Natural killer cell (primary cell): ENCODE data around the gene OR2J1. TPM values are rescaled to one million over a fixed set of nuclear protein-coding genes. Genes with fewer than 3 reads are reported as not detected.
"Not testable (repeated sequence)": the region's sequence is repeated elsewhere in the genome, so short reads cannot be mapped to it uniquely, and the experiment has no call there.

Experiments used
- ATAC-seq, 3 donors: fragments of 150-1000 bp in 2 of 3; fragments of 200-7000 bp in 1 of 3; cut with Tn5 transposase; 1 replicate in 1 of 3; 2 replicates in 2 of 3; pipeline ENCODE4 v1.10.0; 2021; ENCODE audit warnings: mild to moderate bottlenecking in 2 of 3, moderate library complexity in 2 of 3
- DNase-seq, 2 donors: peaks; one replicate each; pipeline versions ENCODE4 v3.0.0 to v3.0.0-alpha.2; 2013 to 2021; ENCODE audit warnings: mixed read lengths in 1 of 2
- H3K27ac ChIP-seq: one replicate; pipeline ENCODE4 v1.5.1; 2013; ENCODE audit warnings: mild to moderate bottlenecking, low read length
- H3K27me3 ChIP-seq: one replicate; pipeline ENCODE4 v1.6.1; 2013; ENCODE audit warnings: low read length; ENCODE audit not compliant: control insufficient read depth, insufficient read depth
- H3K36me3 ChIP-seq: one replicate; pipeline ENCODE4 v1.6.1; 2013; ENCODE audit warnings: low read length; ENCODE audit not compliant: control insufficient read depth, insufficient read depth
- H3K4me1 ChIP-seq: one replicate; pipeline ENCODE4 v1.6.1; 2013; ENCODE audit warnings: low read length; ENCODE audit not compliant: control insufficient read depth, insufficient read depth
- H3K4me3 ChIP-seq: one replicate; pipeline ENCODE4 v1.5.1; 2013; ENCODE audit warnings: low read length
- H3K9me3 ChIP-seq: one replicate; pipeline ENCODE4 v1.6.1; 2013; ENCODE audit warnings: low read length; ENCODE audit not compliant: control insufficient read depth, insufficient read depth
- H3K27ac Mint-ChIP-seq, 2 donors: one replicate each; pipeline ENCODE4 v1.8.0; 2022; ENCODE audit warnings: mild to moderate bottlenecking in 2 of 2, mixed read lengths in 2 of 2, moderate library complexity in 1 of 2
- H3K27me3 Mint-ChIP-seq, 2 donors: one replicate each; pipeline ENCODE4 v1.8.0; 2022; ENCODE audit warnings: low read depth in 2 of 2, mixed read lengths in 2 of 2
- H3K36me3 Mint-ChIP-seq: one replicate; pipeline ENCODE4 v1.8.0; 2022; ENCODE audit warnings: mixed read lengths
- H3K4me1 Mint-ChIP-seq, 2 donors: one replicate each; pipeline ENCODE4 v1.8.0; 2022; ENCODE audit warnings: mixed read lengths in 2 of 2
- H3K4me3 Mint-ChIP-seq: one replicate; pipeline ENCODE4 v1.8.0; 2022; ENCODE audit warnings: mild to moderate bottlenecking, moderate library complexity, mixed read lengths
- H3K9me3 Mint-ChIP-seq, 2 donors: one replicate each; pipeline ENCODE4 v1.8.0; 2022; ENCODE audit warnings: mixed read lengths in 2 of 2
- WGBS: methylation state at CpG from one replicate; pipeline ENCODE4 v1.1.7; 2013; ENCODE audit warnings: missing lambda C conversion rate; ENCODE audit not compliant: insufficient coverage; 5-methylcytosine and 5-hydroxymethylcytosine counted together
- intact Hi-C: fragments of 100-400 bp; cut with micrococcal nuclease; formaldehyde crosslinking; loops from one replicate; pipeline ENCODE4 v1.14.2; 2022
- total RNA-seq, 4 donors: library from RNA; stranded (reverse); fragments of 120-200 nt in 1 of 4; gene quantifications; one replicate each; pipeline versions ENCODE4 v1.2.3 to v1.2.4, GENCODE V29; 2013 to 2022
- TF ChIP-seq, protein P1 (sequence below): fragments of 200-600 bp; IDR thresholded peaks from one replicate; pipeline ENCODE4 v1.8.0; 2022; ENCODE audit warnings: antibody characterized with exemption

OR2J1 gene
- total RNA-seq, 3 donors from 2014 or later (not counting 1 experiment from before 2014, with no cell fraction given) = not detected

DNA sequence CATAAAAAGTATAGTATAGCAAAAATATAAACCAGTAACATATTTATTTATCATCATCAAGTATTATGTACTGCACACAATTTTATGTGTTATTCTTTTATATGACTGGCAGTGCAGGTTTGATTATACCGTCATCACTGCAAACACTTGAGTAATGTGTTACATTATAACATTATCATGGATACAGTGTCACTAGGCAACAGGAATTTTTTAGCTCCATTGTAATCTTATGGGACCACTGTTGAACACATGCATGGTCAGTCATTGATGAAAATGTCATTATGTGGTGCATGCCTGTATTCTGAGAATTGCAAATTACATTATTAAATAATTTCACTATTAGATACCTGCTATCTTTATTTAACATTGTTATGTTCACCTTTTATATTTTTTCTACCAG, 42.3 kb downstream of the OR2J1 start:
- ATAC-seq (no peak), DNase-seq (no peak)
- Histone ChIP-seq H3K36me3 (no peaks in the 10 kb centered on the region), H3K4me1 (no peaks in the 10 kb centered on the region), H3K4me3 (no peak overlapping the region), H3K27ac (no peak overlapping the region), H3K9me3 (no peaks in the 10 kb centered on the region), H3K27me3 (no peaks in the 10 kb centered on the region)
- intact Hi-C loops = no loop called here
- Mint-ChIP-seq H3K27ac (no peak overlapping the region), H3K36me3 (no peaks in the 10 kb centered on the region), H3K27me3 (peaks cover 12 to 17% of the 10 kb centered on the region in 2 donors), H3K4me1 (no peaks in the 10 kb centered on the region), H3K9me3 (no peaks in the 10 kb centered on the region), H3K4me3 (no peak overlapping the region)
- TF ChIP-seq, protein P1, sequence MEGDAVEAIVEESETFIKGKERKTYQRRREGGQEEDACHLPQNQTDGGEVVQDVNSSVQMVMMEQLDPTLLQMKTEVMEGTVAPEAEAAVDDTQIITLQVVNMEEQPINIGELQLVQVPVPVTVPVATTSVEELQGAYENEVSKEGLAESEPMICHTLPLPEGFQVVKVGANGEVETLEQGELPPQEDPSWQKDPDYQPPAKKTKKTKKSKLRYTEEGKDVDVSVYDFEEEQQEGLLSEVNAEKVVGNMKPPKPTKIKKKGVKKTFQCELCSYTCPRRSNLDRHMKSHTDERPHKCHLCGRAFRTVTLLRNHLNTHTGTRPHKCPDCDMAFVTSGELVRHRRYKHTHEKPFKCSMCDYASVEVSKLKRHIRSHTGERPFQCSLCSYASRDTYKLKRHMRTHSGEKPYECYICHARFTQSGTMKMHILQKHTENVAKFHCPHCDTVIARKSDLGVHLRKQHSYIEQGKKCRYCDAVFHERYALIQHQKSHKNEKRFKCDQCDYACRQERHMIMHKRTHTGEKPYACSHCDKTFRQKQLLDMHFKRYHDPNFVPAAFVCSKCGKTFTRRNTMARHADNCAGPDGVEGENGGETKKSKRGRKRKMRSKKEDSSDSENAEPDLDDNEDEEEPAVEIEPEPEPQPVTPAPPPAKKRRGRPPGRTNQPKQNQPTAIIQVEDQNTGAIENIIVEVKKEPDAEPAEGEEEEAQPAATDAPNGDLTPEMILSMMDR = no peak
- WGBS = no CpG with 5 or more reads among the region's 1 CpG

DNA sequence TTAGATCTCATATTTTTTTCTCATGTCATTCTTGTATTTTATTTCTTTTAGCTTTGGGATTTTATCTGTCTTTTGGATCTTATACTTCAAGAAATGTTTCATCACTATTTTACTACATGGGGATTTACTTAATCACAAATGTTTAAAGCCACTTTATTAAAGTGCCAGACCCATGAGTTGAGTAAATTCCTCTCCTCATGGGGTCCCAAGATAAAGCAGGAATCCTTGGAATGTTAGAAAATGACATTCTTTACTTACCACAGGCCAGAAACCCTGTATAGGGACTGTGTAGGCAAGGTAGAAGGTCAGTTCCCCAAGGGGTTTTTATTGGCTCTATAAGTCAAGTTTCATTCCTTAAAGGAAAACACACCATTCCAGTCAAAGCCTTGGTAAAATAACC, 43.0 kb downstream of the OR2J1 start:
- H3K9me3 ChIP-seq = no peaks in the 10 kb centered on the region
- H3K27ac Mint-ChIP-seq = no peak overlapping the region
- no peaks in the 10 kb centered on the region for H3K27me3 ChIP-seq
- TF ChIP-seq, protein P1 = no peak
- intact Hi-C loops = no loop called here
- no peaks in the 10 kb centered on the region for H3K36me3 ChIP-seq
- ATAC-seq (no peak), DNase-seq (no peak)
- no peaks in the 10 kb centered on the region for H3K9me3 Mint-ChIP-seq
- H3K4me3 ChIP-seq = no peak overlapping the region
- H3K4me3 Mint-ChIP-seq = no peak overlapping the region
- H3K27ac ChIP-seq = no peak overlapping the region
- peaks cover 10 to 14% of the 10 kb centered on the region in 2 donors for H3K27me3 Mint-ChIP-seq
- no peaks in the 10 kb centered on the region for H3K4me1 Mint-ChIP-seq
- no peaks in the 10 kb centered on the region for H3K36me3 Mint-ChIP-seq
- H3K4me1 ChIP-seq = no peaks in the 10 kb centered on the region

DNA sequence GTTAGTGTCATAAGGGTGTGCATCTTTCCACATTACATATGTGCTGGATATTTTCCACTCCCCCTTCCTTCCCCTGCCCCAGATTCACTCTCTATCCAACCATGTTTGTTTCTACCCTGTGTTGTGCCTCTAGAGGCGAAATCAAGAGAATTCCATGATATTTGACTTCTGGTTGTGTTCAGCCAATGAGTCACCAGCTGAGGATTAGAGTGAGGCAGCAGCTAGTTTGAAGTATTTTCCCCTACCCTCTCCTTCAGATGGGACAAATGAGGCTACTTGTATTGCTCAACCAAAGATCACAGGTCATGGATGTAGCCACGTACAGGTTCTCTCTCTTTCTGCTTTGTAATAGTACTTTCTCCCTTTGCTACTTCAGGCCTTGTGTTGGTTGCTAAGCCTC, 46.9 kb downstream of the OR2J1 start:
- TF ChIP-seq, protein P1 = no peak

DNA sequence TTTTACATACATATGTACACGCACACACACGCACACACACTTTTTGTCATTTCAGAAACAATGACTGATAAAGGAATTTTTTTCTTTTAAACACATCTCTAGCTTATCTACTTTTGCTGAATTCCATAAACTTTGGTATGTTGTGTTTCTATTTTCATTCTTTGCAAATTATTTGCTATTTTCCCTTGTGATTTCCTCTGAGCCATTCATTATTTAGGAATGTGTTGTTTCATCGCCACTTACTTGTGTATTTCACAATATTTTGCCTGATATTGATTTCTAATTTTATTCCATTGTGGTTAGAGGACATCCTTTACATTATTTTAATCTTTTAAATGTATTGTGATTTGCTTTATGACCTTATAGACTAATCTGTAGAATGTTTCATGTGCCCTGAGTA, 47.8 kb downstream of the OR2J1 start:
- Histone ChIP-seq H3K9me3 (no peaks in the 10 kb centered on the region), H3K36me3 (no peaks in the 10 kb centered on the region), H3K4me3 (no peak overlapping the region), H3K4me1 (no peaks in the 10 kb centered on the region), H3K27ac (no peak overlapping the region), H3K27me3 (peaks cover 1% of the 10 kb centered on the region)
- H3K9me3 Mint-ChIP-seq = peaks cover 0 to 6% of the 10 kb centered on the region in 2 donors
- H3K36me3 Mint-ChIP-seq = no peaks in the 10 kb centered on the region
- ATAC-seq (no peak), DNase-seq (no peak)
- TF ChIP-seq, protein P1 = no peak
- peaks cover 0 to 19% of the 10 kb centered on the region in 2 donors for H3K27me3 Mint-ChIP-seq
- intact Hi-C loops = no loop called here
- H3K4me1 Mint-ChIP-seq = no peaks in the 10 kb centered on the region
- H3K27ac Mint-ChIP-seq = no peak overlapping the region
- no peak overlapping the region for H3K4me3 Mint-ChIP-seq
- WGBS = no CpG with 5 or more reads among the region's 3 CpGs

More for the DNA sequence above, 46.9 kb downstream of the OR2J1 start:
- Histone ChIP-seq H3K27me3 (no peaks in the 10 kb centered on the region), H3K36me3 (no peaks in the 10 kb centered on the region), H3K4me1 (no peaks in the 10 kb centered on the region), H3K9me3 (no peaks in the 10 kb centered on the region), H3K27ac (no peak overlapping the region), H3K4me3 (no peak overlapping the region)
- Mint-ChIP-seq H3K9me3 (peaks cover 0 to 6% of the 10 kb centered on the region in 2 donors), H3K4me3 (no peak overlapping the region), H3K27me3 (peaks cover 0 to 19% of the 10 kb centered on the region in 2 donors), H3K4me1 (no peaks in the 10 kb centered on the region), H3K36me3 (no peaks in the 10 kb centered on the region), H3K27ac (no peak overlapping the region)
- 63% methylated on average over 1 of the region's 2 CpGs for WGBS
- DNase-seq = no peak
- intact Hi-C loops = no loop called here
- ATAC-seq = no peak

DNA sequence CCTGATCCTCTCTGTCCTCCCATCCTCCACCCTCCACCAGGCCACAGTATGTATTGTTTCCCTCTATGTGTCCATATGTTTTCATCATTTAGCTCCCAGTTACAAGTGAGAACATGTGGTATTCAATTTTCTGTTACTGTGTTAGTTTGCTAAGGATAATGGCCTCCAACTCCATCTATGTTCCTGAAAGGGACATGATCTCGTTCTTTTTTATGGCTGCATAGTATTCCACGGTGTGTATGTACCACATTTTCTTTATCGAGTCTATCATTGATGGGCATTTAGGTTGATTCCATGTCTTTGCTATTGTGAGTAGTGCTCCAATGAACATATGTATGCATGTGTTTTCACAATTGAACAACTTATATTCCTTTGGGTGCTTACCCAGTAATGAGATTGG, 50.2 kb downstream of the OR2J1 start:
- H3K27me3 Mint-ChIP-seq = peaks cover 3 to 19% of the 10 kb centered on the region in 2 donors
- H3K9me3 Mint-ChIP-seq, H3K9me3 ChIP-seq, DNase-seq, H3K36me3 Mint-ChIP-seq, ATAC-seq, H3K36me3 ChIP-seq, H3K27ac ChIP-seq, H3K4me1 ChIP-seq, H3K4me3 Mint-ChIP-seq, intact Hi-C loops, H3K4me3 ChIP-seq, H3K27ac Mint-ChIP-seq, H3K27me3 ChIP-seq, H3K4me1 Mint-ChIP-seq: not testable (repeated sequence)
- WGBS = 66% methylated on average over 3 of the region's 3 CpGs
